CD14-positive monocyte (primary cell): ENCODE results near the gene SNX5. TPM values are rescaled to one million over a fixed set of nuclear protein-coding genes. Genes with fewer than 3 reads are reported as not detected.

Source experiments
- DNase-seq, 3 donors: peaks; one replicate each; pipeline ENCODE4 v3.0.0-alpha.2; 2011 to 2022
- H2AFZ ChIP-seq: 2 replicates; pipeline ENCODE4 v1.6.0; 2012; ENCODE audit warnings: mild to moderate bottlenecking, low read depth, low read length, inconsistent platforms; ENCODE audit not compliant: insufficient read depth, poor library complexity, severe bottlenecking
- H3K27ac ChIP-seq, 2 donors: 1 replicate in 1 of 2; 2 replicates in 1 of 2; pipeline ENCODE4 v1.5.1; 2012 to 2013; ENCODE audit warnings: low read length in 2 of 2, control low read depth in 1 of 2, inconsistent platforms in 1 of 2, low read depth in 1 of 2, mild to moderate bottlenecking in 1 of 2
- H3K27me3 ChIP-seq, 2 donors: one replicate each; pipeline versions ENCODE4 v1.6.0 to v1.6.1; 2011 to 2013; ENCODE audit warnings: low read length in 2 of 2; ENCODE audit not compliant: control insufficient read depth in 2 of 2, insufficient read depth in 2 of 2
- H3K36me3 ChIP-seq, 2 donors: replicated peaks in 1 of 2; 1 replicate in 1 of 2; 2 replicates in 1 of 2; pipeline versions ENCODE4 v1.5.1 to v1.6.1; 2012 to 2013; ENCODE audit warnings: low read length in 2 of 2, control low read depth in 1 of 2, inconsistent platforms in 1 of 2, mild to moderate bottlenecking in 1 of 2; ENCODE audit not compliant: insufficient read depth in 2 of 2, control insufficient read depth in 1 of 2
- H3K4me1 ChIP-seq, 2 donors: 1 replicate in 1 of 2; 2 replicates in 1 of 2; pipeline versions ENCODE4 v1.5.1 to v1.6.1; 2012 to 2013; ENCODE audit warnings: low read length in 2 of 2, control low read depth in 1 of 2, inconsistent platforms in 1 of 2, mild to moderate bottlenecking in 1 of 2, moderate library complexity in 1 of 2; ENCODE audit not compliant: insufficient read depth in 2 of 2, control insufficient read depth in 1 of 2
- H3K4me2 ChIP-seq: replicated peaks from 2 replicates; pipeline ENCODE3; 2012; ENCODE audit warnings: low read length, moderate library complexity, mild to moderate bottlenecking; ENCODE audit not compliant: poor library complexity, severe bottlenecking; ENCODE audit errors: extremely low read depth
- H3K4me3 ChIP-seq, 3 experiments: fragments of 200-600 bp in 1 of 3; sonication (generic) in 1 of 3; replicated peaks in 1 of 3; 1 replicate in 2 of 3; 2 replicates in 1 of 3; pipeline ENCODE4 v1.5.1; 2011 to 2013; ENCODE audit warnings: low read length in 3 of 3, mild to moderate bottlenecking in 3 of 3, control low read depth in 2 of 3, low read depth in 2 of 3, inconsistent platforms in 1 of 3, moderate library complexity in 1 of 3
- H3K79me2 ChIP-seq: 2 replicates; pipeline ENCODE4 v1.6.0; 2012; ENCODE audit warnings: mild to moderate bottlenecking, control low read depth, inconsistent platforms, low read length, moderate library complexity; ENCODE audit not compliant: insufficient read depth
- H3K9ac ChIP-seq: 2 replicates; pipeline ENCODE4 v1.6.0; 2017; ENCODE audit warnings: low read length, mild to moderate bottlenecking; ENCODE audit not compliant: insufficient read depth, poor library complexity, severe bottlenecking
- H3K9me3 ChIP-seq, 2 donors: replicated peaks in 1 of 2; 1 replicate in 1 of 2; 2 replicates in 1 of 2; pipeline versions ENCODE4 v1.5.1 to v1.6.1; 2012 to 2013; ENCODE audit warnings: low read length in 2 of 2, control low read depth in 1 of 2; ENCODE audit not compliant: control insufficient read depth in 1 of 2, insufficient read depth in 1 of 2
- H4K20me1 ChIP-seq: 2 replicates; pipeline ENCODE4 v1.6.0; 2012; ENCODE audit warnings: mild to moderate bottlenecking, low read length, control low read depth, moderate library complexity; ENCODE audit not compliant: insufficient read depth
- H3K27ac Mint-ChIP-seq, 7 donors: one replicate each; pipeline ENCODE4 v1.8.0; 2020; ENCODE audit warnings: mild to moderate bottlenecking in 7 of 7, mixed read lengths in 7 of 7, moderate library complexity in 6 of 7, inconsistent platforms in 2 of 7
- H3K27me3 Mint-ChIP-seq, 3 donors: one replicate each; pipeline ENCODE4 v1.8.0; 2021 to 2022; ENCODE audit warnings: low read depth in 3 of 3, mild to moderate bottlenecking in 3 of 3, mixed read lengths in 3 of 3, moderate library complexity in 3 of 3, inconsistent platforms in 1 of 3
- H3K36me3 Mint-ChIP-seq, 2 donors: one replicate each; pipeline ENCODE4 v1.8.0; 2020; ENCODE audit warnings: mixed read lengths in 2 of 2, inconsistent platforms in 1 of 2, mild to moderate bottlenecking in 1 of 2
- H3K4me1 Mint-ChIP-seq: one replicate; pipeline ENCODE4 v1.8.0; 2020; ENCODE audit warnings: mild to moderate bottlenecking, mixed read lengths
- H3K4me3 Mint-ChIP-seq, 2 donors: one replicate each; pipeline ENCODE4 v1.8.0; 2020; ENCODE audit warnings: mild to moderate bottlenecking in 2 of 2, mixed read lengths in 2 of 2, moderate library complexity in 1 of 2
- H3K9me3 Mint-ChIP-seq, 7 donors: one replicate each; pipeline ENCODE4 v1.8.0; 2020 to 2022; ENCODE audit warnings: mixed read lengths in 7 of 7, mild to moderate bottlenecking in 6 of 7, moderate library complexity in 6 of 7, inconsistent platforms in 2 of 7
- CTCF ChIP-seq: fragments of 200-600 bp; IDR thresholded peaks from one replicate; pipeline ENCODE4 v1.8.0; 2022; ENCODE audit warnings: antibody characterized with exemption, mild to moderate bottlenecking
- WGBS: methylation state at CpG from one replicate; pipeline ENCODE4 v1.1.5; 2013; ENCODE audit warnings: missing lambda C conversion rate; ENCODE audit not compliant: insufficient coverage; 5-methylcytosine and 5-hydroxymethylcytosine counted together
- intact Hi-C, 2 donors: fragments of 100-400 bp; cut with micrococcal nuclease; formaldehyde crosslinking; loops; one replicate each; pipeline versions ENCODE4 v1.15.0 to v1.15.1; 2023
- polyA plus RNA-seq, 3 donors: library from polyadenylated mRNA; depleted of rRNA in 1 of 3; unstranded in 2 of 3; stranded (reverse) in 1 of 3; fragments of 300-500 nt in 2 of 3; fragments of >200 nt in 1 of 3; fragmentation: Illumina TruSeq in 2 of 3; gene quantifications; 1 replicate in 2 of 3; 2 replicates in 1 of 3; pipeline ENCODE4 v1.2.3, GENCODE V29; 2012 to 2021

The SNX5 gene
- polyA plus RNA-seq, 3 donors: 55.6 to 83.8 (median 66.1) TPM

GRCh38 chr20:17993546-17993945, 25.0 kb upstream of the SNX5 start:
- H3K27ac Mint-ChIP-seq: no peak overlapping the region
- Histone ChIP-seq H2AFZ (no peak overlapping the region), H3K27me3 (no peaks in the 10 kb centered on the region), H3K36me3 (peaks cover 19 to 28% of the 10 kb centered on the region in 2 donors), H3K9me3 (no peaks in the 10 kb centered on the region), H3K4me3 (no peak overlapping the region), H3K4me2 (no peak overlapping the region), H3K79me2 (no peaks in the 10 kb centered on the region), H3K9ac (no peak overlapping the region), H3K27ac (no peak overlapping the region), H3K4me1 (no peaks in the 10 kb centered on the region), H4K20me1 (no peaks in the 10 kb centered on the region)
- no peak for DNase-seq
- no CpG with 5 or more reads among the region's 3 CpGs for WGBS
- intact Hi-C loops: no loop called here
- H3K27me3 Mint-ChIP-seq: peaks cover 0 to 1% (median 0%) of the 10 kb centered on the region in 3 donors
- no peak overlapping the region for H3K4me3 Mint-ChIP-seq
- peaks cover 15 to 34% of the 10 kb centered on the region in 2 donors for H3K36me3 Mint-ChIP-seq
- H3K9me3 Mint-ChIP-seq: no peaks in the 10 kb centered on the region
- no peak for TF ChIP-seq CTCF
- H3K4me1 Mint-ChIP-seq: peaks cover 6% of the 10 kb centered on the region

GRCh38 chr20:17992847-17993513, 24.4 kb upstream of the SNX5 start:
- TF ChIP-seq CTCF: no peak
- Histone ChIP-seq H3K27me3 (no peaks in the 10 kb centered on the region), H3K27ac (no peak overlapping the region), H4K20me1 (no peaks in the 10 kb centered on the region), H3K4me3 (no peak overlapping the region), H3K9me3 (no peaks in the 10 kb centered on the region), H3K79me2 (peaks cover 1% of the 10 kb centered on the region), H3K9ac (no peak overlapping the region), H3K4me1 (no peaks in the 10 kb centered on the region), H3K4me2 (no peak overlapping the region), H3K36me3 (peaks cover 22 to 34% of the 10 kb centered on the region in 2 donors), H2AFZ (no peak overlapping the region)
- intact Hi-C loops: no loop called here
- H3K4me1 Mint-ChIP-seq: peaks cover 6% of the 10 kb centered on the region
- H3K9me3 Mint-ChIP-seq: no peaks in the 10 kb centered on the region
- peaks cover 20 to 39% of the 10 kb centered on the region in 2 donors for H3K36me3 Mint-ChIP-seq
- no peak for DNase-seq
- H3K27me3 Mint-ChIP-seq: peaks cover 0 to 1% (median 0%) of the 10 kb centered on the region in 3 donors
- H3K27ac Mint-ChIP-seq: no peak overlapping the region
- no peak overlapping the region for H3K4me3 Mint-ChIP-seq
- WGBS: 100% methylated on average over 1 of the region's 5 CpGs
